ENCODE measurements around the gene GPR32. TPM values are rescaled to one million over a fixed set of nuclear protein-coding genes. Genes with fewer than 3 reads are reported as not detected.

GPR32 gene
- total and polyA plus RNA-seq, 2 donors from 2014 or later: not detected

DNA sequence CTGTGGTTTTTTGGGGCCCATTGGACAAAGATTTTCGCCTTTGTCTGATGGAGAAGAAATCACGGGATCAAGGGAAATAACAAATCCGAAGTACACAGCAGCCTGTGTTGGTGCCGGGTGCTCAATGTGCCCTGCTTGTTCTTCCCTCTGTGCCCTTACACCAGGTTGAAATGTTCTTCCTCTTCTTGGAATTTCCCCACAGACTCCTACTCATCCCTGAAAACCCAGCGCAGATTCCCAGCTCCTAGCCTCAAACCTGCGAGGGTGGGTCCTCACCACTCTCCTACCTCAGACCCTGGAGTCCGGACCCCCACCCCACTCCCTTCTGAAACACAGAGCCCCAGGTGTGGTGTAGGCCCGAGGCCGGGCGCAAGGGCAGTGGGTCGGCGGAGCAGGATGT lies 15.1 kb downstream of the GPR32 start:
- no peak for DNase-seq
- TF ChIP-seq, protein P1, sequence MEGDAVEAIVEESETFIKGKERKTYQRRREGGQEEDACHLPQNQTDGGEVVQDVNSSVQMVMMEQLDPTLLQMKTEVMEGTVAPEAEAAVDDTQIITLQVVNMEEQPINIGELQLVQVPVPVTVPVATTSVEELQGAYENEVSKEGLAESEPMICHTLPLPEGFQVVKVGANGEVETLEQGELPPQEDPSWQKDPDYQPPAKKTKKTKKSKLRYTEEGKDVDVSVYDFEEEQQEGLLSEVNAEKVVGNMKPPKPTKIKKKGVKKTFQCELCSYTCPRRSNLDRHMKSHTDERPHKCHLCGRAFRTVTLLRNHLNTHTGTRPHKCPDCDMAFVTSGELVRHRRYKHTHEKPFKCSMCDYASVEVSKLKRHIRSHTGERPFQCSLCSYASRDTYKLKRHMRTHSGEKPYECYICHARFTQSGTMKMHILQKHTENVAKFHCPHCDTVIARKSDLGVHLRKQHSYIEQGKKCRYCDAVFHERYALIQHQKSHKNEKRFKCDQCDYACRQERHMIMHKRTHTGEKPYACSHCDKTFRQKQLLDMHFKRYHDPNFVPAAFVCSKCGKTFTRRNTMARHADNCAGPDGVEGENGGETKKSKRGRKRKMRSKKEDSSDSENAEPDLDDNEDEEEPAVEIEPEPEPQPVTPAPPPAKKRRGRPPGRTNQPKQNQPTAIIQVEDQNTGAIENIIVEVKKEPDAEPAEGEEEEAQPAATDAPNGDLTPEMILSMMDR (IDR thresholded peaks at IDR 0.05; ENCODE audit: borderline replicate concordance, extremely low read depth, insufficient read depth): no peak
- no peaks in the 10 kb centered on the region for H3K27me3 ChIP-seq (ENCODE audit: control insufficient read depth, insufficient read depth, low read length)
- H3K9ac ChIP-seq (ENCODE audit: low read length in 3 of 3): no peak overlapping the region
- no peaks in the 10 kb centered on the region for H3K36me3 ChIP-seq (ENCODE audit: control insufficient read depth in 2 of 3, insufficient read depth in 3 of 3, low read length in 3 of 3)
- no peaks in the 10 kb centered on the region for H3K4me1 ChIP-seq (ENCODE audit: control insufficient read depth in 2 of 3, insufficient read depth in 2 of 3, low read depth in 1 of 3, low read length in 3 of 3)
- H3K4me3 ChIP-seq (ENCODE audit: low read length in 3 of 3): no peak overlapping the region
- FAIRE-seq: no peak
- intact Hi-C loops (cut with DNase I): no loop called here
- no peak overlapping the region for H3K27ac ChIP-seq (ENCODE audit: low read depth in 2 of 2, low read length in 2 of 2)
- no peaks in the 10 kb centered on the region for H3K9me3 ChIP-seq (ENCODE audit: control insufficient read depth in 2 of 3, insufficient read depth in 1 of 3, low read length in 3 of 3)

DNA sequence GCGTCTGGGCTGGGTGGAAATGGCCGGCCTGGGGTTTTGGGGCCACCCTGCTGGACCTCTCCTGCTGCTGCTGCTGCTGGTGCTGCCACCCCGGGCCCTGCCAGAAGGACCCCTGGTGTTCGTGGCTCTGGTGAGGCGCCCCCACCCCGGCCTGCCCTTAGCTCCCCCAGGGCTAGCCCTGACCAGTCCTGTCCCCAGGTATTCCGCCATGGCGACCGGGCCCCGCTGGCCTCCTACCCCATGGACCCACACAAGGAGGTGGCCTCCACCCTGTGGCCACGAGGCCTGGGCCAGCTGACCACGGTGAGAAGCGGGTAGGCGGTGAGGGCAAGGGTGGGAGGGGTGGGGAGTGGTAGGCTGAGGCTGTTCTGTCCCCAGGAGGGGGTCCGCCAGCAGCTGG lies 20.1 kb downstream of the GPR32 start, which contains the start of gene ACP4:
Gene ACP4, plus strand, starts transcription at position 20 of the 400 bp plus-strand sequence. Its CDS starts 0 bp downstream, at position 20.
- Histone ChIP-seq H3K9ac (ENCODE audit: low read length in 3 of 3) (no peak within 1 kb of the TSS), H3K4me1 (ENCODE audit: control insufficient read depth in 2 of 3, insufficient read depth in 2 of 3, low read depth in 1 of 3, low read length in 3 of 3) (peaks cover 0 to 3% (median 0%) of the 10 kb centered on the region in 3 donors), H3K27me3 (ENCODE audit: control insufficient read depth, insufficient read depth, low read length) (no peaks in the 10 kb centered on the region), H3K36me3 (ENCODE audit: control insufficient read depth in 2 of 3, insufficient read depth in 3 of 3, low read length in 3 of 3) (no peaks in the 10 kb centered on the region), H3K4me3 (ENCODE audit: low read length in 3 of 3) (no peak within 1 kb of the TSS), H3K27ac (ENCODE audit: low read depth in 2 of 2, low read length in 2 of 2) (no peak within 1 kb of the TSS), H3K9me3 (ENCODE audit: control insufficient read depth in 2 of 3, insufficient read depth in 1 of 3, low read length in 3 of 3) (no peaks in the 10 kb centered on the region)
- TF ChIP-seq, protein P1 (IDR thresholded peaks at IDR 0.05; ENCODE audit: borderline replicate concordance, extremely low read depth, insufficient read depth): no peak
- intact Hi-C loops (cut with DNase I): no loop called here
- no peak for DNase-seq
- FAIRE-seq: no peak

DNA sequence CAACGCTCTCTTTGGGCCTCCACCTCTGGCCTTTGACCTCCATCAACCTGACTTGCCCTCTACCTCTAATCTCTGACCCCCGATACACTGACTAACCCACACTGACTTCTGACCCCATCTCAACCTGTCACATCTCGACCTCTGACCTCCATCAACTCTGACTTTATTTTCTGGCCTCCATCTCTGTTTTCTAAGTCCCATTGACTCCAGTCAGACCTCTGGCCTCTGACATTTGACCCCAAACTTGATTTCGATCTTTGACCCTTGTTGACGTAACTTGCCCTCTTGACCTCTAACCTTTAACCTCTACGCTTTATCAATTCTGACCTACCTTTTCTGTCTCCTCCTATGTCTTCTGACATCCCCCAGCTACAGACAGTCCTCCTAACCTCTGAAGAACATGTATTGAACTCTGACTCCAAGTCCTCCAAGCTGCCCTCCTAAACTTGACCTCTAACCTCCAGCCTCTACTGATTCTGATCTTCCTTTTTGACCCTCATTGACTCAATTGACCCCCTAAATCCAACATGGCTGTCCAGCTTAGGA lies 20.7 kb downstream of the GPR32 start:
- no peak for FAIRE-seq
- DNase-seq: peak in 2 of 5 donors; percentile 26 to 55
- Histone ChIP-seq H3K27me3 (ENCODE audit: control insufficient read depth, insufficient read depth, low read length) (no peaks in the 10 kb centered on the region), H3K9ac (ENCODE audit: low read length in 3 of 3) (no peak overlapping the region), H3K36me3 (ENCODE audit: control insufficient read depth in 2 of 3, insufficient read depth in 3 of 3, low read length in 3 of 3) (no peaks in the 10 kb centered on the region), H3K9me3 (ENCODE audit: control insufficient read depth in 2 of 3, insufficient read depth in 1 of 3, low read length in 3 of 3) (no peaks in the 10 kb centered on the region), H3K27ac (ENCODE audit: low read depth in 2 of 2, low read length in 2 of 2) (no peak overlapping the region), H3K4me3 (ENCODE audit: low read length in 3 of 3) (no peak overlapping the region), H3K4me1 (ENCODE audit: control insufficient read depth in 2 of 3, insufficient read depth in 2 of 3, low read depth in 1 of 3, low read length in 3 of 3) (peaks cover 0 to 3% (median 0%) of the 10 kb centered on the region in 3 donors)
- TF ChIP-seq, protein P1 (IDR thresholded peaks at IDR 0.05; ENCODE audit: borderline replicate concordance, extremely low read depth, insufficient read depth): no peak
- intact Hi-C loops (cut with DNase I): no loop called here
